ENCODE data around the gene CCR5. TPM values are rescaled to one million over a fixed set of nuclear protein-coding genes. Genes with fewer than 3 reads are reported as not detected.

Gene CCR5
- total and polyA plus RNA-seq, 2 of the 8 experiments (the other 6 are each of a cell fraction or from before 2014, with no cell fraction given) = not detected

DNA sequence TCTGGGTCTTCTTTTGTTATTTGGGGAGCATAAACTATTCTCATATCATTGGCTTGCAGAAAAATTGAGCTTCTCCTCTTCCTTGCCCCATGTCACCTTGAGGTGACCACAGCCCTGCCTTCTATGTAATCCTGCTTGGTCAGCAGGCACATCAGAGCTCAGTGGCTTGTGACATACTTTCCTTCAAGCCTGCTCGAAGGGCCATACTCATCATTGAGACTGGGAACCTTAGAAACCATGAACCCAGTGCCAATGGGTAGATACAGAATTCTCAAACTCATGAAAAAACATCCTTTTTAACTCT lies 20.5 kb upstream of the CCR5 start:
- H3K9ac ChIP-seq (replicated peaks in 1 of 4; ENCODE audit: extremely low read depth in 1 of 4, low read depth in 3 of 4, low read length in 3 of 4) = no peak overlapping the region
- no peak overlapping the region for H4K5ac ChIP-seq (ENCODE audit: insufficient read length, low read depth, low read length)
- H3K27ac ChIP-seq (ENCODE audit: low read depth, low read length) = no peak overlapping the region
- H2BK15ac ChIP-seq (ENCODE audit: low read length) = no peak overlapping the region
- H3K14ac ChIP-seq (ENCODE audit: insufficient read length) = no peak overlapping the region
- H2AFZ ChIP-seq (ENCODE audit: low read length) = no peak overlapping the region
- TF ChIP-seq, protein P1, sequence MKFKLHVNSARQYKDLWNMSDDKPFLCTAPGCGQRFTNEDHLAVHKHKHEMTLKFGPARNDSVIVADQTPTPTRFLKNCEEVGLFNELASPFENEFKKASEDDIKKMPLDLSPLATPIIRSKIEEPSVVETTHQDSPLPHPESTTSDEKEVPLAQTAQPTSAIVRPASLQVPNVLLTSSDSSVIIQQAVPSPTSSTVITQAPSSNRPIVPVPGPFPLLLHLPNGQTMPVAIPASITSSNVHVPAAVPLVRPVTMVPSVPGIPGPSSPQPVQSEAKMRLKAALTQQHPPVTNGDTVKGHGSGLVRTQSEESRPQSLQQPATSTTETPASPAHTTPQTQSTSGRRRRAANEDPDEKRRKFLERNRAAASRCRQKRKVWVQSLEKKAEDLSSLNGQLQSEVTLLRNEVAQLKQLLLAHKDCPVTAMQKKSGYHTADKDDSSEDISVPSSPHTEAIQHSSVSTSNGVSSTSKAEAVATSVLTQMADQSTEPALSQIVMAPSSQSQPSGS (IDR thresholded peaks at IDR 0.05; ENCODE audit: low read length) = no peak
- TF ChIP-seq ASH2L (IDR thresholded peaks at IDR 0.05; ENCODE audit: low read length) (no peak), BRCA1 (IDR thresholded peaks at IDR 0.05; ENCODE audit: low read depth, low read length) (no peak), TBP (IDR thresholded peaks at IDR 0.05; ENCODE audit: low read depth, low read length) (no peak), RNF2 (IDR thresholded peaks at IDR 0.05; ENCODE audit: borderline replicate concordance, low read depth, low read length, missing control alignments, poor library complexity, severe bottlenecking) (no peak), EGR1 (IDR thresholded peaks at IDR 0.05; ENCODE audit: borderline replicate concordance, low read depth, low read length) (no peak)
- TF ChIP-seq, protein P2, sequence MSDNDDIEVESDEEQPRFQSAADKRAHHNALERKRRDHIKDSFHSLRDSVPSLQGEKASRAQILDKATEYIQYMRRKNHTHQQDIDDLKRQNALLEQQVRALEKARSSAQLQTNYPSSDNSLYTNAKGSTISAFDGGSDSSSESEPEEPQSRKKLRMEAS (IDR thresholded peaks at IDR 0.05) = no peak
- H3K56ac ChIP-seq (replicated peaks; ENCODE audit: insufficient read length, low read depth, low read length) = no peak overlapping the region
- H4K8ac ChIP-seq (ENCODE audit: extremely low read depth, insufficient read depth, low read length) = no peak overlapping the region
- H3K4me1 ChIP-seq (replicated peaks in 1 of 4; ENCODE audit: control insufficient read depth in 3 of 4, insufficient read depth in 4 of 4, low read length in 3 of 4) = no peaks in the 10 kb centered on the region; a peak in 1 of 7 replicates
- DNase-seq (ENCODE audit: low read depth in 1 of 2, low spot score in 2 of 2) (no peak), FAIRE-seq (no peak)
- no peaks in the 10 kb centered on the region; a peak in 1 of 4 replicates for H3K9me3 ChIP-seq (ENCODE audit: insufficient read depth in 2 of 2, low read depth in 1 of 2, low read length in 1 of 2)
- no peak overlapping the region for H3K4ac ChIP-seq (replicated peaks; ENCODE audit: insufficient read length, low read depth, low read length)
- H3K79me1 ChIP-seq (ENCODE audit: low read depth, low read length) = no peaks in the 10 kb centered on the region
- H2BK5ac ChIP-seq (ENCODE audit: low read depth, low read length) = no peak overlapping the region
- no peaks in the 10 kb centered on the region for H3K23me2 ChIP-seq (ENCODE audit: low read depth, low read length)
- H4K20me1 ChIP-seq (replicated peaks in 1 of 2; ENCODE audit: control insufficient read depth in 1 of 2, insufficient read depth in 2 of 2, low read length in 2 of 2) = no peaks in the 10 kb centered on the region
- ChIA-PET POLR2A (ENCODE audit: partially characterized antibody) (no interaction called here), CTCF (ENCODE audit: partially characterized antibody) (interaction anchor here (0.6 kb wide), 1 partner anchor 43 kb away, joined by 4 read pairs; no protein-coding TSS in a partner anchor)
- 74% methylated on average over 1 of the region's 1 CpG; no CpG with 5 or more reads in 1 of the 2 experiments for WGBS, 2 experiments (ENCODE audit: extremely low coverage in 1 of 2, insufficient coverage in 1 of 2, insufficient read length in 1 of 2, insufficient replicate concordance in 2 of 2, low coverage in 1 of 2, low lambda C conversion rate in 2 of 2, missing lambda C conversion rate in 1 of 2)
- no peak overlapping the region for H3K4me2 ChIP-seq (ENCODE audit: insufficient read depth in 1 of 2, low read depth in 2 of 2, low read length in 2 of 2)
- H3K23ac ChIP-seq (ENCODE audit: insufficient read length) = no peak overlapping the region
- no peak overlapping the region for H2AK5ac ChIP-seq (ENCODE audit: low read depth, low read length)
- H3K79me2 ChIP-seq (ENCODE audit: control insufficient read depth in 1 of 2, insufficient read depth in 2 of 2, low read length in 2 of 2) = no peaks in the 10 kb centered on the region
- H2BK12ac ChIP-seq (ENCODE audit: low read depth, low read length) = no peak overlapping the region
- no peaks in the 10 kb centered on the region for H3K27me3 ChIP-seq (replicated peaks in 1 of 4; ENCODE audit: control insufficient read depth in 3 of 4, extremely low read depth in 1 of 4, insufficient read depth in 3 of 4, low read length in 3 of 4)
- H3K36me3 ChIP-seq (ENCODE audit: control insufficient read depth in 2 of 4, insufficient read depth in 4 of 4, low read length in 3 of 4) = no peaks in the 10 kb centered on the region
- H4K91ac ChIP-seq (replicated peaks; ENCODE audit: insufficient read length, low read length) = no peak overlapping the region
- no peak overlapping the region for H2BK120ac ChIP-seq (replicated peaks; ENCODE audit: low read depth, low read length)
- no peak overlapping the region for H3K18ac ChIP-seq (ENCODE audit: extremely low read depth, low read length)
- H3K4me3 ChIP-seq (ENCODE audit: extremely low read depth in 1 of 4, insufficient read depth in 2 of 4, low read depth in 3 of 4, low read length in 4 of 4) = no peak overlapping the region
- H2BK20ac ChIP-seq (ENCODE audit: low read length) = no peak overlapping the region
